Esophagus muscularis mucosa (tissue), 4 donors: ENCODE data around the gene ALDH3A2. TPM values are rescaled to one million over a fixed set of nuclear protein-coding genes. Genes with fewer than 3 reads are reported as not detected.

Source experiments
- DNase-seq: peaks from one replicate; pipeline ENCODE4 v3.0.0-alpha.2; 2017; ENCODE audit errors: extremely low spot score
- H3K27ac ChIP-seq, 4 donors: fragments of 200-600 bp; sonication (generic); replicated peaks in 1 of 4; 1 replicate in 3 of 4; 2 replicates in 1 of 4; pipeline ENCODE4 v1.5.1; 2016 to 2019; ENCODE audit warnings: mild to moderate bottlenecking in 1 of 4
- H3K27me3 ChIP-seq, 4 donors: fragments of 200-600 bp; sonication (generic); one replicate each; pipeline versions ENCODE4 v1.5.1 to v1.6.0; 2016 to 2019
- H3K36me3 ChIP-seq, 4 donors: fragments of 200-600 bp; sonication (generic); one replicate each; pipeline ENCODE4 v1.5.1; 2016 to 2019
- H3K4me1 ChIP-seq, 4 donors: fragments of 200-600 bp; sonication (generic); one replicate each; pipeline ENCODE4 v1.5.1; 2016 to 2019
- H3K4me3 ChIP-seq, 4 donors: fragments of 200-600 bp; sonication (generic); 1 replicate in 2 of 4; 2 replicates in 2 of 4; pipeline ENCODE4 v1.5.1; 2016 to 2019; ENCODE audit warnings: mild to moderate bottlenecking in 4 of 4, moderate library complexity in 1 of 4
- H3K9me3 ChIP-seq, 4 donors: fragments of 200-600 bp; sonication (generic); 1 replicate in 3 of 4; 2 replicates in 1 of 4; pipeline ENCODE4 v1.5.1; 2016 to 2019
- CTCF ChIP-seq, 3 experiments: fragments of 200-600 bp in 2 of 3; fragments of 450-650 bp in 1 of 3; sonication (generic) in 2 of 3; IDR thresholded peaks; one replicate each; pipeline ENCODE4 v1.5.1; 2017 to 2019; ENCODE audit warnings: antibody characterized with exemption in 3 of 3, mild to moderate bottlenecking in 2 of 3, moderate library complexity in 1 of 3
- EP300 ChIP-seq: sonication (generic); formaldehyde crosslinking; IDR thresholded peaks from one replicate; pipeline ENCODE4 v1.6.1; 2017; ENCODE audit warnings: antibody characterized with exemption
- POLR2A ChIP-seq: fragments of 450-650 bp; IDR thresholded peaks from one replicate; pipeline ENCODE4 v1.6.1; 2017; ENCODE audit warnings: antibody characterized with exemption, moderate library complexity, mild to moderate bottlenecking, low read depth
- POLR2AphosphoS5 ChIP-seq, 2 donors: sonication (generic); formaldehyde crosslinking; IDR thresholded peaks; one replicate each; pipeline ENCODE4 v1.6.1; 2017; ENCODE audit warnings: antibody characterized with exemption in 2 of 2
- WGBS: methylation state at CpG from one replicate; pipeline ENCODE4 v1.1.5; 2018; 5-methylcytosine and 5-hydroxymethylcytosine counted together
- intact Hi-C: fragments of 100-400 bp; cut with DNase I; formaldehyde crosslinking; loops from one replicate; pipeline ENCODE4 v1.15.1; 2023
- total RNA-seq, 4 donors: library from RNA; depleted of rRNA; stranded (reverse); fragments of >200 nt; gene quantifications; one replicate each; pipeline versions ENCODE4 v1.1.0 to v1.2.1, GENCODE V29; 2016

ALDH3A2 gene
- total RNA-seq, 4 donors from 2014 or later, result 104 to 182 (median 115) TPM

- intact Hi-C loops, result no loop called here
- TF ChIP-seq EP300 (no peak), CTCF (IDR thresholded peaks at IDR 0.05) (no peak)
- WGBS, result 82% methylated on average over 11 of the region's 13 CpGs
- Histone ChIP-seq H3K27ac (no peak within 1 kb of the TSS), H3K9me3 (no peaks in the 10 kb centered on the region), H3K27me3 (no peaks in the 10 kb centered on the region), H3K4me3 (no peak within 1 kb of the TSS), H3K36me3 (no peaks in the 10 kb centered on the region), H3K4me1 (peaks cover 6 to 9% (median 7%) of the 10 kb centered on the region in 4 donors)
- no peak for DNase-seq
Measured at GRCh38 chr17:19716108-19717030, 67.8 kb downstream of the ALDH3A2 start, which contains the start of gene SLC47A2. SLC47A2 (minus strand) TSS chr17:19716584; CDS start chr17:19716555, 29 bp downstream.

- Histone ChIP-seq H3K4me1 (peaks cover 6 to 9% (median 7%) of the 10 kb centered on the region in 4 donors), H3K9me3 (no peaks in the 10 kb centered on the region), H3K36me3 (no peaks in the 10 kb centered on the region), H3K27me3 (no peaks in the 10 kb centered on the region), H3K27ac (no peak overlapping the region), H3K4me3 (no peak overlapping the region)
- WGBS, result 100% methylated on average over 4 of the region's 7 CpGs
- TF ChIP-seq POLR2A (no peak), EP300 (no peak), POLR2AphosphoS5 (IDR thresholded peaks at IDR 0.05) (no peak), CTCF (IDR thresholded peaks at IDR 0.05) (no peak)
- intact Hi-C loops, result no loop called here
- DNase-seq, result no peak
Measured at GRCh38 chr17:19717031-19717360, 68.4 kb downstream of the ALDH3A2 start.

GRCh38 chr17:19717411-19717908, 68.9 kb downstream of the ALDH3A2 start:
- Histone ChIP-seq H3K36me3 (no peaks in the 10 kb centered on the region), H3K27me3 (no peaks in the 10 kb centered on the region), H3K27ac (no peak overlapping the region), H3K4me1 (peaks cover 6 to 9% (median 7%) of the 10 kb centered on the region in 4 donors), H3K4me3 (no peak overlapping the region), H3K9me3 (no peaks in the 10 kb centered on the region)
- DNase-seq, result no peak
- intact Hi-C loops, result no loop called here
- TF ChIP-seq POLR2AphosphoS5 (IDR thresholded peaks at IDR 0.05) (no peak), POLR2A (no peak), EP300 (no peak), CTCF (IDR thresholded peaks at IDR 0.05) (no peak)
- WGBS, result 89% methylated on average over 6 of the region's 10 CpGs

GRCh38 chr17:19718041-19718612, 69.6 kb downstream of the ALDH3A2 start:
- Histone ChIP-seq H3K27ac (no peak overlapping the region), H3K4me3 (no peak overlapping the region), H3K27me3 (no peaks in the 10 kb centered on the region), H3K9me3 (no peaks in the 10 kb centered on the region), H3K36me3 (no peaks in the 10 kb centered on the region), H3K4me1 (peaks cover 6 to 9% (median 7%) of the 10 kb centered on the region in 4 donors)
- TF ChIP-seq EP300 (no peak), POLR2AphosphoS5 (IDR thresholded peaks at IDR 0.05) (no peak), POLR2A (no peak), CTCF (IDR thresholded peaks at IDR 0.05) (no peak)
- WGBS, result 85% methylated on average over 12 of the region's 12 CpGs
- no peak for DNase-seq
- intact Hi-C loops, result no loop called here
